Activated CD8-positive, alpha-beta memory T cell treated with anti-CD3 and anti-CD28 coated beads, Interleukin-2, amount 50 U/mL, for 48 hours (primary cell): ENCODE data around the gene VTA1.
"Not testable (repeated sequence)": the region's sequence is repeated elsewhere in the genome, so short reads cannot be mapped to it uniquely, and the experiment has no call there.

Source experiments
- DNase-seq: peaks from one replicate; pipeline ENCODE4 v3.0.0-alpha.2; 2020

The VTA1 gene

GRCh38 chr6:142229518-142230270, 82.6 kb downstream of the VTA1 start:
- not testable (repeated sequence) for DNase-seq

- peak; percentile 60 for DNase-seq
Observed at GRCh38 chr6:142232206-142233044, 85.4 kb downstream of the VTA1 start.

GRCh38 chr6:142233945-142234682, 87.1 kb downstream of the VTA1 start:
- no peak for DNase-seq

- no peak for DNase-seq
Observed at GRCh38 chr6:142235272-142235671, 88.2 kb downstream of the VTA1 start.

DNA sequence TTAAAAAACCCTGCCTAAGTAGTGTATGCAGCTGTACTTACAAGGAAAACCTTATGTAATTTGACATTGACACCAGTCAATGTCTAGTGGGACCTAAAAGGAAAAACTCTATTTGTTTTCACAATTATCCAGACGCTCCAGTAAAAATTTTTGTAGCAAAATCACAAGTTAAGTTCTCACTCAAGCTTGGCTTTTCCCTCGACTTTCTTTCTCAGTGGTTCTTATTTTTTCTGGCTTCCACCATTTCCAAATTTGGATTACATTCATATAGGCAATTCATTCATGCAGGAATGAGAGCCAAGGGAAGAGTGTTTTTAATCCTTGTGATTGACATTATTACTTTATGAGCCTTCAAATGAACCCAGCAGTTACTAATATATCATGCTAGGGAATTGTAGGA, 88.7 kb downstream of the VTA1 start:
- DNase-seq, result no peak

GRCh38 chr6:142236691-142237090, 89.6 kb downstream of the VTA1 start:
- no peak for DNase-seq

- DNase-seq, result no peak
Observed at GRCh38 chr6:142238881-142239280, 91.8 kb downstream of the VTA1 start.

GRCh38 chr6:142240179-142240578, 93.1 kb downstream of the VTA1 start:
- DNase-seq, result no peak

GRCh38 chr6:142241061-142241460, 94.0 kb downstream of the VTA1 start:
- no peak for DNase-seq

GRCh38 chr6:142242269-142242668, 95.2 kb downstream of the VTA1 start:
- no peak for DNase-seq

DNA sequence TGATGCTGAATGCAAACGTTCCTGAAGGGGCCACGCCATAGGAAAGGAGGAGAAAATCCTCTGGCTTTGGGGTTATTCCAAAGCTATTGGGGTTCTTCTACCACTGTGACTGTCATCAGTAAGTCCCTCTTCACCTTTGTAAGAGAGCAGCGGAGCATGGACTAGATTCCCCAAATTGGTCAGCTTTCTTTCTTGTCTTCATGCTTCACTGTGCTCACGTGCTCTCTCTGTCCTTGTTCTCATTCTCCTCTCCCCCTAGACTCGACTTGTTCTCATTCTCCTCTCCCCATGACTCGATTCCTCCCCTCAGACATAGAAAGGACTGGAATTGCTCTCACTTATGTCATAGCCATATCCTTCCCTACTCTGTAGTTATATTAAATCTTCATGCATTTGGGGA, 99.9 kb downstream of the VTA1 start:
- DNase-seq, result no peak

DNA sequence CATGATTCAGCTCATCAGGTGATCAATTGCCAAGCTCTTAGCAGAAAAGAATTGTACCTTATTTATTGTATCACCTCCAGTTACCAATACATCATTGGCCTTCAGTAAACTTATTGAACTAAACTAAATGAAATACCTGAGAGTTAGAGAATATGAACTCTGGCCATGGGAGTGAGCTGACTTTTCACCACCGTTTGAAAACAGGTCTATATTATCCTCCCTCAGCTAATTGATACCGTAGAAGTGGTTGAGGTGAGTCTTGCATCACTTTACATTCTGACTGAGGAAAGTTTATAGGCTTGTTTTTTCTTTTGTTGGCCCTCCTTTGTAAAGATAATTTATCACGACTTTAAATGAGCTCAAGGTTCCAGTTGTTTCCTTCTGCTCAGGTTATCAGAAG, 102.2 kb downstream of the VTA1 start:
- no peak for DNase-seq

DNA sequence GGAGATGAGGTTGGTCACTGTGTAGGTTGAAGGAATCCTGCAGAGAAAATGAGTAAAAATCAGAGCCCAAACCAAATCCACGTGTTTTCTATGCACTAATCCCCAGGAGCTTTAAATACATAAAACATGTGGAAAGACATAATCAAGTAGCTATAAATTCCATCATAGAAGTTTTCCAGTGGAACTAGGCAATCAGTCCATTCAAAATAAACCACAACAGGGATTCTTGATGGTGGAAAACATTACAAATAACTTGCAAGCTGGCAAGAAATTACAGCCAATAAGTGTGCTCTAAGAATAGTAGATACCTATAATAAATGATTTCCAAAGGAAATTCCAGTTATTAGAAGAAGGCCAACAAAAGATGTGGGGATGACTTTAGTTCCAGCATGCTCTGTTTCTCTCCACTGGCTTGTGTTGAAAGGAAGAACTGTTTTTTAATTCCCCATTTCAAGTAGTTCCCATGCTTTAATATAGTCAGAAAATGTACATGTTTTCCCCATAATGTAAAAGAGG, 104.9 kb downstream of the VTA1 start:
- DNase-seq, result no peak

DNA sequence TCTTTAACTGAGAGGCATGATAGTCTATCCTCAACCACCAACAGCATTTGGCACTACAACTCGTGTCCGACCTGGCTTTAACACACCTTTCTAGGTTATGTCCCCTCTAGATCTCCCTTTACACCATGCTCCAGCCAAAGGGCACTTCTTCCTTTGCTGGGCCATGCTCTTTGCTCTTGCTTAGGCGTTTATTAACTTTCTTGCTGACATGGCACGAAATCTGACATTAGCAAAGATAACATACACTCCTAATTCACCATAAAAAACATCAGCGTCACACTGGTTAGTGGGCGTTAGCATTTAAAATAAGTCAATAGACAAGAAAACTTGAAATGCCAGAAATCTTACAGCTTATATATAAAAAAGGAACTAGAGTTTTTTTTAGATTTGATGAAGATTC, 107.5 kb downstream of the VTA1 start:
- DNase-seq, result no peak

DNA sequence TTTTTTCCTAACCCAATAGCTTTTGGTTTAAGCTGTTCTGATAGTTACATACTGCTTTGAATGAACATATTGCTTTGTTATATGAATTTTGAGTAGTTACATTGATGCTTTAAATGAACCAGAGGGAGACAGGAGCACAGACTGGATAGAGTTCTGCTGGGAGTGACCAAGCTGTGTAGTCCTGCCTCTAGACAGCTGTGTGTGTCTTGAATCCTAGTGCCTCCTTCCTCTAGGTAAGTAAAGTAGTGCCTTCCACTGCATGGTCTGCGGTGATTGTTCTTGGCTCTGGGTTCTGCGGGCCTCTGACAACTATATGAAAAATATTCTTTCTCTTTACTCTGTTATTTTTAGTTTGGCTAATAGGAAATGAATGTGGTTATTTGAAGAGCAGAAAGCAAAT, 108.7 kb downstream of the VTA1 start:
- no peak for DNase-seq

DNA sequence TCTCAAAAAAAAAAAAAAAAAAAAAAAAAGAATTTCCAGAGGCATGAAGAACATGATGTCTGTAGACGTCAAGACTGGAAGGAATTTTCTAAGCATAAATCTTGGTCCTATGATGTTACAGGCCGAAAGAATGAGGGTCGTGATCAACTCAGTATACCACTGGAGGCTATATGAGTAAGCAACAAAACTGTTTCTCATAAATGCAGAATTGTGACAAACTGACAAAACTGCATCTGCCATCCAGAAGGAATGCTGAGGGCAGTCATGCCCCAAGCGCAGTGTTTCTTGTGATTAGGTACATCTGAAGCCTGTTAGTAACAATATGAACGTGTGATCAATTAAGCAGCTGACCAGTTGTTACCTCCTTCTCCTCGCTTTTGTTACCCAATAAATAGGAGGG, 111.2 kb downstream of the VTA1 start:
- no peak for DNase-seq

DNA sequence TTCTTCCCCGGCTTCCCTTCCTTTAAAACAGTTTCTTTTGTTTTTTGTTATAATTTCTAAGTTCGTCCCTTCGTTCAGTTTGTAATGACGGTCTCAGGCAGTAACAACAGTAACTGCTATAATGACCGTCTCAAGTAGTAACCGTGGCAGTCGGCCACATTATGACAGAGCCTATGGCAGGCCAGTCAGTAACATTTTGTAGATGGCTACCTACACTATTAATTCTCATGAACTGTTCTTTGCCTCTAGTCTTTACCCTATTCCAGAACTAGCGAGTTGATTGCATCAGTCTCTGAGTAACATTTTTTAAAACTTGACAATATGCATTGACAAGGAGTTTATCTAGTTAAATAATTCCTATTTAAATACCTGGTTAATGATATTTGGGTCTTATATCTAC, 111.7 kb downstream of the VTA1 start:
- no peak for DNase-seq

- no peak for DNase-seq
Observed at GRCh38 chr6:142260748-142261147, 113.7 kb downstream of the VTA1 start.

GRCh38 chr6:142262231-142262630, 115.2 kb downstream of the VTA1 start:
- no peak for DNase-seq

GRCh38 chr6:142265476-142265875, 118.4 kb downstream of the VTA1 start:
- DNase-seq, result no peak

DNA sequence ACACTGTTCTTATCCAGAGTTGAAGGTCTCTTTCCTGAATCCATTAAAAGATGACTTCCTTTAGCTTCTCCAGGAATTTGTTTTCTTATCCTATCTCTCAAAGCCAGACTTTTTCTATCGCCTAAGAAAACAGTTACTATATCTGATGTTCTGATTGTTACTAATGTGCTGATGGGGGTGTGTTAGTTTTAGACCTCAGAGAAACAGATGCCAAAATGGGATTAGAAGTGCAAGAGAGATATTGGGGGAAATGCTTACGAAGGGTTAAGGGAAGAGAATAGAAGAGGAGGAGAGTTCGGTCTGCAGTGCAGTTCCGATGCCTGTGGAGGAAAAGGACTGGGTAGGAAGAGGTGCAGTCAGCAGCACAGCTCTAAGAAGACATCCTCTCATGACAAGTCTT, 119.0 kb downstream of the VTA1 start:
- no peak for DNase-seq

- DNase-seq, result no peak
Observed at GRCh38 chr6:142271476-142271875, 124.4 kb downstream of the VTA1 start.
